Stimulated activated CD8-positive, alpha-beta memory T cell treated with anti-CD3 and anti-CD28 coated beads, Interleukin-7, amount 100 ng/mL, for 48 hours (primary cell): ENCODE measurements around the gene SCAND1.

Experiments used
- DNase-seq, 2 donors: peaks; one replicate each; pipeline ENCODE4 v3.0.0-alpha.2; 2020; ENCODE audit warnings: low read depth in 1 of 2; ENCODE audit errors: extremely low read depth in 1 of 2

Gene SCAND1

DNA sequence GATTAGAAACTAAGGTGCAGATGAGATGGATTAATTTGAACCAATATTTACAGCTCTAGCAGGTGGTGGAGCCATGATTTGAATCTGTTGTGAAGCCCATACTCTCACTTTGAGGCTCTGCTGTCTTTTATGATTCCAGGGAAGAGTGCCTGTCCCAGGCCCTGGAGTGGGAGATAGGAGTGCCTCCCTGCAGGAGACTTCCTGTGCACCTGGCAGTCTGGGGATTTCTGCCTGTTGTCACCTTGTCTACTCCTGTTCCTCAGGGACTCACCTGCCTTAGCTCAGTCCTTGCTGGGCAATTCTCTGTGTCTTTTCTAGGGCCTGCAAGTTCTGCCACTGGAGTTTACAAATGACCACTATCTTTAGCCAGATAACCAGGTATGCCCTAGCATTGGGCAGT lies 46.3 kb downstream of the SCAND1 start:
- no peak for DNase-seq

- DNase-seq, result no peak
These were observed 47.1 kb downstream of the SCAND1 start for GRCh38 chr20:35907017-35907701.

DNA sequence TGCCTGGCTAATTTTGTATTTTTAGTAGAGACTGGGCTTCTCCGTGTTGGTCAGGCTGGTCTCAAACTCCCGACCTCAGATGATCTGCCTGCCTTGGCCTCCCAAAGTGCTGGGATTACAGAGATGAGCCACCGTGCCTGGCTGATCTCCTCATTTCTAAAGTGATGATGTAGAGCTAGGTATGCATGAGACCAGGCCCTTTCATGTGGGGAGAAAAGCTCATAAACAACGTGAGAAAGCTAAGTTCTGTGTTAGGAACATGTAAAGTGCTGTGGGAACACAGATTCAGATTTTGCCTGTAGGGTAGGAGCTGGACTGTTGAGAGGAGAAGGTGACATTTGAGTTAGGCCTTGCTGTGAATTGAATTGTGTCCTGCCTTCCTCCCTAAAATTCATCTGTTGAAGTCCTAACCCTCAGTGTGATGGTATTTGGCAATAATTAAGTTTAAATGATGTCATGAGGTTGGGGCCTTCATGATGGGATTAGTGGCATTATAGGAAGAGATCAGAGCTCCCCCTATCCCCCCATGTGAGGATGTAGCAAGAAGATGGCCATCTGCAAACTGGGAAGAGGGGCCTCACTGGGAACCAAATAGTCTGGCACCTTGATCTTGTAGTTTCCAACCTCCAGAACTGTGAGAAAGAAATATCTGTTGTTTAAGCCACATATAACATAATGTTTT lies 49.2 kb downstream of the SCAND1 start:
- DNase-seq, result no peak

- no peak for DNase-seq
These were observed 50.5 kb downstream of the SCAND1 start for GRCh38 chr20:35903843-35904242.
